Endothelial cell of hepatic sinusoid (primary cell): ENCODE data around the gene SMAD9.

Experiments used
- in situ Hi-C: cut with HindIII; loops from 2 replicates; pipeline ENCODE4 v1.10.0; 2017; ENCODE audit warnings: low sequenced_read_pairs

Gene SMAD9

GRCh38 chr13:36820222-36820621 lies 99.8 kb downstream of the SMAD9 start:
- in situ Hi-C loops: no loop called here

GRCh38 chr13:36819739-36820090 lies 100.3 kb downstream of the SMAD9 start:
- in situ Hi-C loops: no loop called here

GRCh38 chr13:36818804-36819738 lies 101.0 kb downstream of the SMAD9 start, which contains the start of gene RFXAP:
Gene RFXAP, plus strand, starts transcription at chr13:36819222. Its CDS starts 136 bp downstream, at chr13:36819358.
- in situ Hi-C loops: no loop called here

- in situ Hi-C loops: no loop called here
These were observed 101.8 kb downstream of the SMAD9 start for GRCh38 chr13:36817996-36818803.

- in situ Hi-C loops: no loop called here
These were observed 105.0 kb downstream of the SMAD9 start for GRCh38 chr13:36815062-36815461.

- in situ Hi-C loops: no loop called here
These were observed 105.6 kb downstream of the SMAD9 start for GRCh38 chr13:36814465-36814864.

GRCh38 chr13:36813225-36813624 lies 106.8 kb downstream of the SMAD9 start:
- in situ Hi-C loops: no loop called here

GRCh38 chr13:36807616-36808015 lies 112.4 kb downstream of the SMAD9 start:
- in situ Hi-C loops: no loop called here

GRCh38 chr13:36806102-36806501 lies 113.9 kb downstream of the SMAD9 start:
- in situ Hi-C loops: no loop called here

GRCh38 chr13:36804588-36804987 lies 115.5 kb downstream of the SMAD9 start:
- in situ Hi-C loops: no loop called here

GRCh38 chr13:36801035-36801434 lies 119.0 kb downstream of the SMAD9 start:
- in situ Hi-C loops: no loop called here

- in situ Hi-C loops: no loop called here
These were observed 124.0 kb downstream of the SMAD9 start for GRCh38 chr13:36796052-36796451.

GRCh38 chr13:36795463-36795862 lies 124.6 kb downstream of the SMAD9 start:
- in situ Hi-C loops: no loop called here
